Keratinocyte (primary cell): ENCODE measurements around the gene CDC42BPG. TPM values are rescaled to one million over a fixed set of nuclear protein-coding genes. Genes with fewer than 3 reads are reported as not detected.

Experiments used
- DNase-seq: peaks from one replicate; pipeline ENCODE4 v3.0.0-alpha.2; 2011; ENCODE audit warnings: low read depth, missing footprints, low spot score
- FAIRE-seq: peaks from 2 replicates; lab custom pipeline; 2011; peaks lifted over from hg19 to GRCh38; lab: Jason Lieb, UNC
- H2AFZ ChIP-seq: 2 replicates; pipeline ENCODE4 v1.6.0; 2012; ENCODE audit warnings: low read length, control low read depth, inconsistent platforms; ENCODE audit not compliant: control insufficient read depth
- H3K27ac ChIP-seq: 2 replicates; pipeline ENCODE4 v1.5.1; 2011; ENCODE audit warnings: low read length; ENCODE audit not compliant: control insufficient read depth, insufficient read depth
- H3K27me3 ChIP-seq: 3 replicates; pipeline ENCODE4 v1.6.0; 2011; ENCODE audit warnings: low read length; ENCODE audit not compliant: control insufficient read depth, insufficient read depth; ENCODE audit errors: extremely low read depth
- H3K36me3 ChIP-seq, 2 experiments: 2 replicates in 1 of 2; 3 replicates in 1 of 2; pipeline ENCODE4 v1.5.1; 2011; ENCODE audit warnings: low read length in 2 of 2, mild to moderate bottlenecking in 1 of 2; ENCODE audit not compliant: control insufficient read depth in 2 of 2, insufficient read depth in 2 of 2; ENCODE audit errors: extremely low read depth in 1 of 2
- H3K4me1 ChIP-seq: 3 replicates; pipeline ENCODE4 v1.5.1; 2011; ENCODE audit warnings: low read length; ENCODE audit not compliant: control insufficient read depth, insufficient read depth; ENCODE audit errors: extremely low read depth
- H3K4me2 ChIP-seq: 3 replicates; pipeline ENCODE4 v1.6.0; 2011; ENCODE audit warnings: low read depth, low read length; ENCODE audit not compliant: control insufficient read depth, insufficient read depth; ENCODE audit errors: extremely low read depth
- H3K4me3 ChIP-seq, 3 experiments: fragments of 200-600 bp in 1 of 3; sonication (generic) in 1 of 3; 2 replicates in 2 of 3; 3 replicates in 1 of 3; pipeline ENCODE4 v1.5.1; 2011 to 2016; ENCODE audit warnings: low read length in 3 of 3, mild to moderate bottlenecking in 3 of 3, control low read depth in 2 of 3, inconsistent platforms in 1 of 3, low read depth in 1 of 3, mixed read lengths in 1 of 3, mixed run types in 1 of 3, moderate library complexity in 1 of 3; ENCODE audit not compliant: control insufficient read depth in 2 of 3, insufficient read depth in 2 of 3; ENCODE audit errors: extremely low read depth in 1 of 3
- H3K79me2 ChIP-seq: 2 replicates; pipeline ENCODE4 v1.6.0; 2012; ENCODE audit warnings: low read length; ENCODE audit not compliant: control insufficient read depth, insufficient read depth
- H3K9ac ChIP-seq: 3 replicates; pipeline ENCODE4 v1.6.0; 2011; ENCODE audit warnings: low read length; ENCODE audit not compliant: control insufficient read depth, insufficient read depth; ENCODE audit errors: extremely low read depth
- H3K9me1 ChIP-seq: 3 replicates; pipeline ENCODE4 v1.6.0; 2011; ENCODE audit warnings: low read length; ENCODE audit not compliant: control insufficient read depth, insufficient read depth; ENCODE audit errors: extremely low read depth
- H3K9me3 ChIP-seq: 2 replicates; pipeline ENCODE4 v1.5.1; 2012; ENCODE audit warnings: low read depth, low read length; ENCODE audit not compliant: control insufficient read depth
- H4K20me1 ChIP-seq: 3 replicates; pipeline ENCODE4 v1.6.0; 2011; ENCODE audit warnings: low read length; ENCODE audit not compliant: control insufficient read depth, insufficient read depth; ENCODE audit errors: extremely low read depth
- CTCF ChIP-seq, 3 experiments: IDR thresholded peaks in 1 of 3; conservative IDR thresholded peaks in 1 of 3; optimal IDR thresholded peaks in 1 of 3; 2 replicates in 2 of 3; 3 replicates in 1 of 3; pipeline versions ENCODE3 to v1.5.1; 2011; ENCODE audit warnings: low read length in 3 of 3, mild to moderate bottlenecking in 3 of 3, moderate library complexity in 2 of 3, control low read depth in 1 of 3, inconsistent platforms in 1 of 3; ENCODE audit not compliant: insufficient read depth in 2 of 3; ENCODE audit errors: extremely low read depth in 1 of 3
- EZH2 ChIP-seq: IDR thresholded peaks from one replicate; pipeline ENCODE4 v1.6.1; 2012; ENCODE audit warnings: inconsistent platforms, mild to moderate bottlenecking, low read length, moderate library complexity
- dilution Hi-C: fragments of 300-500 bp; cut with MboI; formaldehyde crosslinking; loops from one replicate; pipeline ENCODE4 v1.7.0; 2020; ENCODE audit warnings: low sequenced_read_pairs; ENCODE audit not compliant: extremely low pct_ligation_motif_present
- polyA plus RNA-seq, 5 experiments: library from polyadenylated mRNA; depleted of rRNA in 3 of 5; stranded (reverse) in 3 of 5; stranded (forward) in 1 of 5; unstranded in 1 of 5; fragments of >200 nt; gene quantifications; 1 replicate in 1 of 5; 2 replicates in 3 of 5; 3 replicates in 1 of 5; pipeline versions ENCODE4 v1.2.1 to v1.2.3, GENCODE V29; 2011 to 2012; ENCODE audit warnings: missing spikeins in 2 of 5, low read depth in 1 of 5, low replicate concordance in 1 of 5

The CDC42BPG gene
- polyA plus RNA-seq, 1 donor (not counting 4 experiments of a cell fraction or from before 2014, with no cell fraction given), result 2.5 TPM

DNA sequence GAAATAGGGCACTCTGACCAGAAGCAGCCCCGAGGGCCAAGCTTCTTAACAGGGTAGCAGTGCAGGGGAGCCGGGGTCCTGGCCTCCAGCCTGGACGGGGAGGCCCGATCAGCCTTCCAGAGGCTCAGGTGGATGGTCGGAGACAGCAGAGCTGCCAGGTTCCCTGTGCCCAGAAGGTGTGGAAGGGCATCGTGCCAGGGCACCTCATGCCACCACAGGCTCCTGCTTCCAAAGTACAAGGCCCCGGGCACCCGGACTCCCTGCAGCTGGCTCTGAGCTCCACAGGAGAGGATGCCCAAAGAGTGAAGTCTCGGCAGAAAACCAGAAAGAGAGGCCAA lies 19.7 kb upstream of the CDC42BPG start:
- peaks cover 3% of the 10 kb centered on the region for H4K20me1 ChIP-seq
- no peak for DNase-seq

DNA sequence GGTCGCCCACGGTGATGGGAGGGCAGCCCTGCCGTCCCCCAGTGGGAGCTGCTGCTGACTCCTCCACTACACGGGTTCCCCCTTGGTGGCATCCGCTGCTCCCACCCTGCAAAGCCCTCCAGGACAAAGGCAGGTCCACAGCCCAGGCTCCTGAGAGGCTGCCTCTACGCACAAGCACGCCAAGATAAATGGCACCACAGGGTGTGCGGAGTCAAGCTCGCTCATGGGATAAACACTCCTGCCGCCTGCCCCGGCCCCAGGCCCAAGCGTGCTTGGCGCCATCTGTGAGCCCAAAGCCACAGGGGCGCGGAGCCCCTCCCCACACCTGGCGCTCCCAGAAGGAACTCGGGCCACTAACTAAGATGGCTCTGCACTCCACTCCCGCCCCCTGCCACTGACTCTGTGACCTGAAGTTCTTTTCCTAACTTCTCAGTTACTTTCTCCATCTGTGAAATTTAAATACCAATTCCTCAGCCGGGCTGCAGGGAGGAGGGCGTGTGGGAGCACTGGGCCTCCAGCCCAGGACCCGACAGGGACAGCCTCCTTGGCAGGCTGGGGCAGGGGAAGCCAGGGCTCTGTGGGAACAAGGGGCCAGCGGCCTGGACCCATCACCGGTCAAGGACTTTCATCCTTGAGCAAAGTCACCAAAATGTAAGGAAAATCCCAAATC lies 19.1 kb upstream of the CDC42BPG start:
- dilution Hi-C loops, result no loop called here

More for the DNA sequence above, 19.7 kb upstream of the CDC42BPG start:
- H3K4me2 ChIP-seq, result peak overlapping the region; percentile 74
- no peaks in the 10 kb centered on the region for H3K9me3 ChIP-seq
- dilution Hi-C loops, result no loop called here
- H3K4me1 ChIP-seq, result peaks cover 62% of the 10 kb centered on the region
- H3K9me1 ChIP-seq, result peaks cover 11% of the 10 kb centered on the region
- peak overlapping the region in 1 of 3 experiments; percentile 4 for H3K4me3 ChIP-seq
- peaks cover 12 to 15% of the 10 kb centered on the region in 2 experiments for H3K36me3 ChIP-seq
- peaks cover 80% of the 10 kb centered on the region for H3K79me2 ChIP-seq
- H3K27me3 ChIP-seq, result no peaks in the 10 kb centered on the region
- peak overlapping the region; percentile 74 for H3K27ac ChIP-seq
- no peak for FAIRE-seq
- H2AFZ ChIP-seq, result no peak overlapping the region
- TF ChIP-seq EZH2 (no peak), CTCF (optimal IDR thresholded peaks at IDR 0.05 in 1 of 3, IDR thresholded peaks at IDR 0.05 in 1 of 3, conservative IDR thresholded peaks at IDR 0.05 in 1 of 3; ENCODE audit: extremely low read depth in 1 of 3, insufficient read depth in 2 of 3, low read length in 3 of 3) (no peak)
- peak overlapping the region; percentile 60 for H3K9ac ChIP-seq

More for the DNA sequence above, 19.1 kb upstream of the CDC42BPG start:
- Histone ChIP-seq H2AFZ (no peak overlapping the region), H3K27ac (peak overlapping the region; percentile 74), H4K20me1 (peaks cover 3% of the 10 kb centered on the region), H3K9ac (peak overlapping the region; percentile 60), H3K36me3 (peaks cover 18% of the 10 kb centered on the region in 2 experiments), H3K9me3 (no peaks in the 10 kb centered on the region), H3K9me1 (peaks cover 8% of the 10 kb centered on the region), H3K4me1 (peaks cover 56% of the 10 kb centered on the region), H3K79me2 (peaks cover 80% of the 10 kb centered on the region), H3K4me2 (peak overlapping the region; percentile 74), H3K4me3 (no peak overlapping the region), H3K27me3 (no peaks in the 10 kb centered on the region)
- TF ChIP-seq CTCF (optimal IDR thresholded peaks at IDR 0.05 in 1 of 3, IDR thresholded peaks at IDR 0.05 in 1 of 3, conservative IDR thresholded peaks at IDR 0.05 in 1 of 3; ENCODE audit: extremely low read depth in 1 of 3, insufficient read depth in 2 of 3, low read length in 3 of 3), result no peak
- no peak for TF ChIP-seq EZH2
- DNase-seq, result no peak
- no peak for FAIRE-seq
